Transverse colon (tissue), 4 donors: ENCODE data around the gene TNFRSF17. TPM values are rescaled to one million over a fixed set of nuclear protein-coding genes. Genes with fewer than 3 reads are reported as not detected.

ENCODE experiments used
- DNase-seq: peaks from one replicate; pipeline ENCODE4 v3.0.0-alpha.2; 2019
- H3K27ac ChIP-seq, 4 donors: fragments of 200-600 bp; sonication (generic); 2 replicates each; pipeline ENCODE4 v1.5.1; 2016 to 2018; ENCODE audit warnings: inconsistent platforms in 4 of 4
- H3K27me3 ChIP-seq: fragments of 200-600 bp; sonication (generic); 2 replicates; pipeline ENCODE4 v1.5.1; 2017; ENCODE audit warnings: inconsistent platforms
- H3K36me3 ChIP-seq, 4 donors: fragments of 200-600 bp; sonication (generic); 2 replicates each; pipeline ENCODE4 v1.5.1; 2017 to 2019; ENCODE audit warnings: inconsistent platforms in 4 of 4
- H3K4me1 ChIP-seq, 4 donors: fragments of 200-600 bp; sonication (generic); 2 replicates each; pipeline ENCODE4 v1.5.1; 2017 to 2020; ENCODE audit warnings: inconsistent platforms in 4 of 4
- H3K4me3 ChIP-seq, 4 donors: fragments of 200-600 bp; sonication (generic); 1 replicate in 1 of 4; 2 replicates in 3 of 4; pipeline versions ENCODE4 v1.5.1 to v1.6.1; 2017 to 2019; ENCODE audit warnings: inconsistent platforms in 4 of 4
- H3K9me3 ChIP-seq, 2 donors: fragments of 200-600 bp; sonication (generic); 2 replicates each; pipeline ENCODE4 v1.5.1; 2017 to 2019; ENCODE audit warnings: inconsistent platforms in 2 of 2
- EP300 ChIP-seq: sonication (generic); formaldehyde crosslinking; IDR thresholded peaks from one replicate; pipeline ENCODE4 v1.6.1; 2017; ENCODE audit warnings: antibody characterized with exemption, low read depth
- POLR2A ChIP-seq: fragments of 450-650 bp; IDR thresholded peaks from one replicate; pipeline ENCODE4 v1.6.1; 2016; ENCODE audit warnings: antibody characterized with exemption, mild to moderate bottlenecking, moderate library complexity
- POLR2AphosphoS5 ChIP-seq, 3 donors: sonication (generic); formaldehyde crosslinking; IDR thresholded peaks; one replicate each; pipeline ENCODE4 v1.6.1; 2016; ENCODE audit warnings: antibody characterized with exemption in 3 of 3
- WGBS, 2 donors: methylation state at CpG; one replicate each; pipeline ENCODE4 v1.1.5; 2018; ENCODE audit warnings: low coverage in 1 of 2; 5-methylcytosine and 5-hydroxymethylcytosine counted together
- in situ Hi-C, 4 donors: fragments of 200-750 bp; cut with MboI; loops; one replicate each; pipeline versions ENCODE4 v1.15.0 to v1.15.1; 2017; ENCODE audit warnings: low sequenced_read_pairs in 3 of 4, low pct_ligation_motif_present in 1 of 4, low pct_unique_long_range_greater_than_20kb in 1 of 4
- intact Hi-C: fragments of 100-400 bp; cut with DNase I; formaldehyde crosslinking; loops from one replicate; pipeline ENCODE4 v1.15.1; 2023; ENCODE audit warnings: low total_unique reads
- total RNA-seq, 4 donors: library from RNA; depleted of rRNA; stranded (reverse); fragments of >200 nt; gene quantifications; one replicate each; pipeline ENCODE4 v1.1.0, GENCODE V29; 2016
- TF ChIP-seq, protein P1 (sequence below), 5 experiments: fragments of 200-600 bp in 3 of 5; fragments of 450-650 bp in 2 of 5; sonication (generic) in 3 of 5; IDR thresholded peaks; 1 replicate in 2 of 5; 2 replicates in 3 of 5; pipeline ENCODE4 v1.5.1; 2016 to 2017; ENCODE audit warnings: antibody characterized with exemption in 5 of 5, inconsistent platforms in 3 of 5, mild to moderate bottlenecking in 2 of 5, moderate library complexity in 1 of 5

TNFRSF17 gene
- total RNA-seq, 4 donors from 2014 or later: 1.2 to 6.0 TPM; not detected in 2

DNA sequence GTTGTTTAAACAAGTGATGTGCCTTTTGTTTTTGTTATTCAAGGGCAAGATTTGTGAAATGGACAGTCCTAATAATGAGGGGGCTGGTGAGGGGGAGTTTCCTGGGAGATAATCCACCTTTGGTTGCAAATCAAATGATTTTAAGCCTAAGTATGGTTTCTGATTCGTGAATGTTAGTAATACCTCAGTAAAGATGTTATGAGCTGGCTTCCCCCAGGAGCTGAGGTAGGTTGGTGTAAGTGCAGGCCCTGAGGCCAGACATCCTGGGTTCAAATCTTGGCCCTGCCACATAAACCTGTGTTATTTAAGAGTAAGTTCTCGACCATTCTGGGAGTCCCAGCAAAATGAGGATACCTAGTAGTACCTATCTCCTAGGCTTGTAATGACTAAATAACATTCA is 13.1 kb downstream of the TNFRSF17 start:
- TF ChIP-seq, protein P1, sequence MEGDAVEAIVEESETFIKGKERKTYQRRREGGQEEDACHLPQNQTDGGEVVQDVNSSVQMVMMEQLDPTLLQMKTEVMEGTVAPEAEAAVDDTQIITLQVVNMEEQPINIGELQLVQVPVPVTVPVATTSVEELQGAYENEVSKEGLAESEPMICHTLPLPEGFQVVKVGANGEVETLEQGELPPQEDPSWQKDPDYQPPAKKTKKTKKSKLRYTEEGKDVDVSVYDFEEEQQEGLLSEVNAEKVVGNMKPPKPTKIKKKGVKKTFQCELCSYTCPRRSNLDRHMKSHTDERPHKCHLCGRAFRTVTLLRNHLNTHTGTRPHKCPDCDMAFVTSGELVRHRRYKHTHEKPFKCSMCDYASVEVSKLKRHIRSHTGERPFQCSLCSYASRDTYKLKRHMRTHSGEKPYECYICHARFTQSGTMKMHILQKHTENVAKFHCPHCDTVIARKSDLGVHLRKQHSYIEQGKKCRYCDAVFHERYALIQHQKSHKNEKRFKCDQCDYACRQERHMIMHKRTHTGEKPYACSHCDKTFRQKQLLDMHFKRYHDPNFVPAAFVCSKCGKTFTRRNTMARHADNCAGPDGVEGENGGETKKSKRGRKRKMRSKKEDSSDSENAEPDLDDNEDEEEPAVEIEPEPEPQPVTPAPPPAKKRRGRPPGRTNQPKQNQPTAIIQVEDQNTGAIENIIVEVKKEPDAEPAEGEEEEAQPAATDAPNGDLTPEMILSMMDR (IDR thresholded peaks at IDR 0.05): no peak
- TF ChIP-seq POLR2AphosphoS5 (IDR thresholded peaks at IDR 0.05) (no peak), POLR2A (no peak), EP300 (no peak)
- Histone ChIP-seq H3K27me3 (no peaks in the 10 kb centered on the region), H3K36me3 (no peaks in the 10 kb centered on the region), H3K27ac (peak overlapping the region; percentile 85 to 95 (median 92)), H3K4me1 (peaks cover 0 to 28% (median 21%) of the 10 kb centered on the region in 4 donors), H3K9me3 (no peaks in the 10 kb centered on the region), H3K4me3 (peak overlapping the region in 1 of 4 donors; percentile 100)
- 66 to 83% methylated on average over 1 to 2 of the region's 2 CpGs for whole genome bisulfite sequencing, 2 donors
- no peak for DNase-seq
- in situ Hi-C loops: no loop called here
- intact Hi-C loops: loop anchor here (5.0 kb wide), 1 partner anchor 61 kb away; the partner anchor contains the start of gene GSPT1

DNA sequence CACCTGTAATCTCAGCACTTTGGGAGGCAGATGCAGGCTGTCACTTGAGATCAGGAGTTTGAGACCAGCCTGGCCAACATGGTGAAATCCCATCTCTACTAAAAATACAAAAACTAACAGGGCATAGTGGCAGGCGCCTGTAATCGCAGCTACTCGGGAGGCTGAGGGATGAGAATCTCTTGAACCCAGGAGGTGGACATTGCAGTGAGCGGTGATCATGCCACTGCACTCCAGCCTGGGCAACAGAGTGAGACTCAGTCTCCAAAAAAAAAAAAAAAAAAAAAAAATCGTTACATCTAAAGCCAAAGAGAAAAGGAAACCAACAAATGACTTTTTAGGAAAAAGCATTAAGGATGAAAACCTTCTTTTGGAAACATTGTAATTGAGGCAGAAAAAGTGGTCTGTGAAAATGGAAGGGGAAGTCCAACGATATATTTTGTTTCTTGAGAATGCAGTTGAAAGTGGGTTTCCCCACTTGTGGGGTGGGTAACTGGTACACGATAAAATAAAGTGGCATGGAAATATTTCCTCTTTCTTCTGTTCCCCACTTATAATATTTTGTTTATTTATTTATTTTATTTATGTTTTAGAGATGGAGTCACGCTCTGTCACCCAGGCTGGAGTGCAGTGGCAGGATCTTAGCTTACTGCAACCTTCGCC is 14.1 kb downstream of the TNFRSF17 start:
- Histone ChIP-seq H3K27ac (peak overlapping the region in 1 of 4 donors; percentile 92), H3K9me3 (no peaks in the 10 kb centered on the region), H3K36me3 (no peaks in the 10 kb centered on the region), H3K4me1 (peaks cover 0 to 28% (median 21%) of the 10 kb centered on the region in 4 donors), H3K27me3 (no peaks in the 10 kb centered on the region), H3K4me3 (no peak overlapping the region)
- DNase-seq: no peak
- in situ Hi-C loops: no loop called here
- TF ChIP-seq, protein P1 (IDR thresholded peaks at IDR 0.05): no peak
- TF ChIP-seq EP300 (no peak), POLR2A (no peak), POLR2AphosphoS5 (IDR thresholded peaks at IDR 0.05) (no peak)
- WGBS, 2 donors: 78 to 82% methylated on average over 7 to 9 of the region's 9 CpGs
- intact Hi-C loops: loop anchor here (5.0 kb wide), 1 partner anchor 62 kb away; the partner anchor contains the start of gene GSPT1

DNA sequence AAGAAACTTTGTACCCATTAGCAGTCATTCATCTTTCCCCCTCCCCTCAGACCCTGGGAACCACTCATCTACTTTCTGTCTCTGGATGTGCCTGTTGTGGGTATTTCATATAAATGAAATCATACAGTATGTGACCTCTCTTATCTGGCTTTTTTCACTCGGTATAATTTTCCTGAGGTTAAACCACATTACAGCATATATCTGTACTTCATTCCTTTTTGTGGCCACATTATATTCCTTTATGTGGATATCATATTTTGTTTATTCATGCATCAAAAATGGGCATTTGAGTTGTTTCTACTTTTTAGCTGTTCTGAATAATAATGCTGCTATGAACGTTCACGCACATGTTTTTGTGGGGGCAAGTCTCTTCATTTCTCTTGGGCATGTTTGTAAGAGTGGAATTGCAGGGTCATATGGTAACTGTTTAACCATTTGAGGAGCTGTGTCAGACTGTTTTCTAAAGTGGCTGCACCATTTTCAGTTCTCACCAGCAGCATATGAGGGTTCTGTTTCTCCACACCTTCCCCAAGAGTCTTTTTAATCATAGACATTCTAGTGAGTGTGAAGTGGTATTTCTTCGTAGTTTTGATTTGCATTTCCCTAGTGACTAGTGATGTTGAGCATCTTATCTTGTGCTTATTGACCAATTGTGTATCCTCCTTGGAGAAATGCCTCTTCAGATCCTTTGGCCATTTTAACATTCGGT is 15.3 kb downstream of the TNFRSF17 start:
- in situ Hi-C loops: no loop called here
- Histone ChIP-seq H3K4me3 (no peak overlapping the region), H3K27me3 (no peaks in the 10 kb centered on the region), H3K9me3 (no peaks in the 10 kb centered on the region), H3K4me1 (peaks cover 0 to 28% (median 21%) of the 10 kb centered on the region in 4 donors), H3K36me3 (no peaks in the 10 kb centered on the region), H3K27ac (no peak overlapping the region)
- TF ChIP-seq POLR2AphosphoS5 (IDR thresholded peaks at IDR 0.05): no peak
- DNase-seq: no peak
- intact Hi-C loops: no loop called here
- WGBS, 2 donors: 75 to 79% methylated on average over 5 of the region's 5 CpGs

DNA sequence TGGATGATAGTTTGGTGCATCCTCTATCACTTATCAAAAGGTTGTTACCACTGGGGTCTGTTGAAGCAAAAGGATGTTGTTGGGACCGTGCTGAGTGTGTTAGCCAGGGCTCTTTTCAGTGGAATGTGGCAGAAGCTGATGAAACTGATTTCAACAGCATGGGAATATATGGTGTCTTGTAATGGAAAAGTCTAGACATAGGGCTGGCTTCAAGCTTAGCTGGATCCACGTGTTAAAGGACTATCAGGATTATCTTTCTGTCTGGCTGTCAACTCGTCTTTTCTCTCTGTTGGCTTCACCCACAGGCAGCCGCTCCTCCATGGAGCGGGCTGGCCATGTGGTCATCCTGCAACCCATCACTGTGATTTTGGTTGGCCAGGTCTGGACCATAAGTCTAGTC is 20.2 kb downstream of the TNFRSF17 start:
- no peak for TF ChIP-seq POLR2A
- WGBS, 2 donors: 79 to 81% methylated on average over 2 to 4 of the region's 5 CpGs
- intact Hi-C loops: no loop called here

DNA sequence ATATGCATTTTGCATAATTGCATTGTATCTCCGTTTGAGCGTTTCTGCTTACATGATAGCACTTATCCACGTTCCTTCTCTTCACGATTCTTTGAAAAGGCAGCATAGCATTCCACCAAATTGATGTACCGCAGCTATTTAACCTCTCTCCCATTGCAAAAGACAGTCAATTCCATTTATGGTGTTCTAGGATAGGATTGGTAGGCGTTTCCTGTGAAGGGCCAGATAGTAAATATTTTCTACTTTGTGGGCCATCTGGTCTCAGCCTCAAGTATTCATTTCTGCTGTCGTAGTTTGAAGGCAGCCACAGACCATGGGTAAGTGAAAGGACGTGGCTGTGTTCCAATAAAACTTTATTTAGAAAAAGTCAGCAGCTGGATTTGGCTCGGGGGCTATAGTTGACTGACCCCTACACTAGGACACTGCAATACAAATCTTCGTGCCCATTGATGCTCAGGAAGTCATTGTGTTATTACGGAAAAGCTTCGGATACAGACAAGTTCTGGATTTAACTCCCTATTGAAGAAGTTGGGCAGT is 21.6 kb downstream of the TNFRSF17 start:
- in situ Hi-C loops: no loop called here
- Histone ChIP-seq H3K4me3 (no peak overlapping the region), H3K27ac (no peak overlapping the region), H3K36me3 (no peaks in the 10 kb centered on the region), H3K9me3 (no peaks in the 10 kb centered on the region), H3K27me3 (no peaks in the 10 kb centered on the region), H3K4me1 (no peaks in the 10 kb centered on the region)
- DNase-seq: no peak
- TF ChIP-seq, protein P1 (IDR thresholded peaks at IDR 0.05): no peak
- no peak for TF ChIP-seq EP300
- TF ChIP-seq POLR2AphosphoS5 (IDR thresholded peaks at IDR 0.05): no peak
- intact Hi-C loops: no loop called here
- 86 to 89% methylated on average over 11 to 12 of the region's 12 CpGs for WGBS, 2 donors

More for the DNA sequence above, 20.2 kb downstream of the TNFRSF17 start:
- Histone ChIP-seq H3K36me3 (no peaks in the 10 kb centered on the region), H3K4me3 (no peak overlapping the region), H3K27ac (no peak overlapping the region), H3K27me3 (no peaks in the 10 kb centered on the region), H3K9me3 (no peaks in the 10 kb centered on the region), H3K4me1 (no peaks in the 10 kb centered on the region)
- DNase-seq: no peak
- in situ Hi-C loops: no loop called here
